IPS-20b (cell line): ENCODE measurements around the gene MTA2.
"Not testable (repeated sequence)": the region's sequence is repeated elsewhere in the genome, so short reads cannot be mapped to it uniquely, and the experiment has no call there.

ENCODE experiments used
- H3K27ac ChIP-seq: one replicate; pipeline ENCODE4 v1.5.1; 2013; ENCODE audit warnings: low read length
- H3K27me3 ChIP-seq: 2 replicates; pipeline ENCODE4 v1.6.1; 2013; ENCODE audit warnings: mild to moderate bottlenecking, low read length, inconsistent platforms; ENCODE audit not compliant: insufficient read depth
- H3K36me3 ChIP-seq: 2 replicates; pipeline ENCODE4 v1.6.1; 2013; ENCODE audit warnings: low read depth, mild to moderate bottlenecking, inconsistent platforms, low read length, moderate library complexity; ENCODE audit not compliant: insufficient read depth
- H3K4me1 ChIP-seq: 2 replicates; pipeline ENCODE4 v1.6.1; 2013; ENCODE audit warnings: mild to moderate bottlenecking, control low read depth, inconsistent platforms, low read length, moderate library complexity; ENCODE audit not compliant: insufficient read depth
- H3K4me3 ChIP-seq: 2 replicates; pipeline ENCODE4 v1.5.1; 2013; ENCODE audit warnings: mild to moderate bottlenecking, low read length, inconsistent platforms
- H3K9ac ChIP-seq: 2 replicates; pipeline ENCODE4 v1.6.1; 2013; ENCODE audit warnings: low read depth, mild to moderate bottlenecking, inconsistent platforms, low read length, moderate library complexity
- H3K9me3 ChIP-seq: 2 replicates; pipeline ENCODE4 v1.6.1; 2013; ENCODE audit warnings: mild to moderate bottlenecking, low read depth, low read length, inconsistent platforms; ENCODE audit not compliant: insufficient read depth

Gene MTA2

GRCh38 chr11:62559204-62559603 lies 42.5 kb downstream of the MTA2 start:
- peaks cover 70% of the 10 kb centered on the region for H3K36me3 ChIP-seq
- H3K4me1 ChIP-seq: peaks cover 48% of the 10 kb centered on the region

DNA sequence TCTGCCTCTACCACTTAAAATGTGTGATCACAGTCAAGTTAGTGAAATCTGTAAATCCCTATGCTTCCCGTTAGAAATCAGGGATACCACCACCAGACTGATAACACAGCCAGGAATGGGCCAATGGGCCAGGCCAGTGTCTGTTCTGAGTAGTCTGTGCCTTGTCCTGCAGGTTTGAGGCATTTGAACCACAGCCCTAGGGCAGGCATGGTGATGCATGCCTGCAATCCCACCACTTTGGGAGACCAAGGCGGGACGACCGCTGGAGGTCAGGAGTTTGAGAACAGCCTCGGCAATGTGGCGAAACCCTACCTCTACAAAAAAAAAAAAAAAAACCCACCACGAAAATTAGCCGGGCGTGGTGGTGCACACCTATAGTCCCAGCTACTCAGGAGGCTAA lies 43.0 kb downstream of the MTA2 start:
- peaks cover 50% of the 10 kb centered on the region for H3K4me1 ChIP-seq
- no peaks in the 10 kb centered on the region for H3K27me3 ChIP-seq
- no peak overlapping the region for H3K27ac ChIP-seq
- H3K9me3 ChIP-seq: no peaks in the 10 kb centered on the region
- no peak overlapping the region for H3K9ac ChIP-seq
- peaks cover 65% of the 10 kb centered on the region for H3K36me3 ChIP-seq
- H3K4me3 ChIP-seq: no peak overlapping the region

More at GRCh38 chr11:62559204-62559603, 42.5 kb downstream of the MTA2 start:
- H3K27ac ChIP-seq: no peak overlapping the region
- H3K9me3 ChIP-seq: no peaks in the 10 kb centered on the region
- no peak overlapping the region for H3K4me3 ChIP-seq
- no peak overlapping the region for H3K9ac ChIP-seq
- no peaks in the 10 kb centered on the region for H3K27me3 ChIP-seq

DNA sequence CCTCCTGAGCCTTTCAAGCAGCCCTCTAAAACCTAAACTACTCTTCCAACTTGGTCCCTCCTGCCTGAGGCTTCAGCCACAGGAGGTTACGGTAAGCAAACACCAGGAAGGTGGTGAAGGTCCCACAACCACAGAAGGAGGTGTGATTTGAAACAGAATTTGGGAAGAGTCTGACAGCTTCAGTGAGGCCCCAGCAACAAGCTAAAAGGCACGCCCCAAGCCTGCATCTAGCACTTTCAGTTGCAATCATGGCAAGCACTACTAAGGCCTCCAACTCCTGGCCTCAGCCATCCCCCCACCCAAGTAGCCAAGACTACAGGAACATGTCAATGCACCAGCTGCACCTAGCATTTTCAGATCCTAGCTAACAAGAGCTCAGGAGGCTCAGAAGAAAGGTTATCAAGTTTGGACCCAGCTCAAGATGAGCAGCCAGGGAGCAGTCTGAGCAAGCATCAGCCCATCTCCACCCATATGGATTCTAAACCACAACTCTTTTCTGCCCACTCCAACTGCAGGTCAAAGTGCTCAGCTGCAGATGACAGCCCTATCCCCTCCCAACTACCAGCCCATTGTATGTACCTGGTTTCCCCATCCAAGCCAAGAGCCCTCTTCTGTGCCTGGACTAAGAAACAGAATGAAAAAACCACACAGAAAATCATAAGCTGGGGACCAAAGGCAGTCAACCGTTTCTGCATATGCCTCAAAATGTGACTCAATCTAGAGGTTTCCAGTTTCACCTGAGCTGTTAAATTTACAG lies 44.6 kb downstream of the MTA2 start:
- Histone ChIP-seq H3K4me3 (no peak overlapping the region), H3K27ac (peak overlapping the region; percentile 52), H3K27me3 (no peaks in the 10 kb centered on the region), H3K9me3 (no peaks in the 10 kb centered on the region), H3K4me1 (peaks cover 62% of the 10 kb centered on the region), H3K36me3 (peaks cover 48% of the 10 kb centered on the region), H3K9ac (peak overlapping the region; percentile 12; the same call in 1 of the 2 replicates)

- H3K9ac ChIP-seq: peak overlapping the region; percentile 12; the same call in 1 of the 2 replicates
- peaks cover 46% of the 10 kb centered on the region for H3K36me3 ChIP-seq
- no peak overlapping the region for H3K4me3 ChIP-seq
- H3K27ac ChIP-seq: peak overlapping the region; percentile 52
- peaks cover 60% of the 10 kb centered on the region for H3K4me1 ChIP-seq
- no peaks in the 10 kb centered on the region for H3K9me3 ChIP-seq
- H3K27me3 ChIP-seq: no peaks in the 10 kb centered on the region
Observed at GRCh38 chr11:62556108-62556874, 45.4 kb downstream of the MTA2 start.

DNA sequence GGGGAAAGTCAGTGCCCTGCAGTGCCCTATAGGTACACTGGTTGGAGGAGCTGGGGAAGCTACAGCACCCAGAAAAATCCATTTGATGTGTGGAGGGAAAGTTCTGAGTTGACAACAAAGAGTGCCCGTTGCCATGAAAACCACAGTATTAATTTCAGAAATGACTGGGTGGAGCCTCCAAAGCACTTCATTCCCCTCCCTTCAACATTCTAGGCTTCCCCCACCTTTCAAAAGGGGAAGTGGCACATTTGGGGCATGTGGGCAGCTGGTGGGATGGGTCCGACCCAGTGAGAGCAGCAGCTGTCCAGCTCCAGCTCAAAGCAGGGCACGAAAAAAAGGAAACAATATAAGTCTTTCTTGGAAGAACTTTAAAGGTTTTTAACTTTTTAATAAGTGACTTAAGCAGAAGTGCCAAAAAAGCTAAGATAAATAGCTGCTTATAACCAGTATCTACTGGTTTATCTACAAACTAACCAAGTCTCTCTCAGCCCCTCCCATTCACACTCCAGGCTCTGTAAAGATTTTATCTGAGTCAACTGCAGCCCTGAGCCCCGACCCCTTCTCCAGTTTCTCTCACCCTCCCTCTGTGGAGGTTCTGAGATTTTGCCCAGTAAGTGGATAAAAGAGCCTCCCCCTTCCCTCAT lies 46.1 kb downstream of the MTA2 start:
- H3K9ac ChIP-seq: peak overlapping the region; percentile 12; the same call in 1 of the 2 replicates
- H3K9me3 ChIP-seq: no peaks in the 10 kb centered on the region
- H3K27me3 ChIP-seq: no peaks in the 10 kb centered on the region; the same call in 1 of the 2 replicates
- peak overlapping the region; percentile 52 for H3K27ac ChIP-seq
- peaks cover 54% of the 10 kb centered on the region for H3K4me1 ChIP-seq
- H3K4me3 ChIP-seq: no peak overlapping the region
- H3K36me3 ChIP-seq: peaks cover 40% of the 10 kb centered on the region

GRCh38 chr11:62554387-62555167 lies 47.1 kb downstream of the MTA2 start:
- H3K9me3 ChIP-seq: no peaks in the 10 kb centered on the region
- no peak overlapping the region for H3K4me3 ChIP-seq
- peaks cover 46% of the 10 kb centered on the region for H3K4me1 ChIP-seq
- H3K27me3 ChIP-seq: peaks cover 9% of the 10 kb centered on the region; the same call in 1 of the 2 replicates
- no peak overlapping the region for H3K9ac ChIP-seq
- peaks cover 30% of the 10 kb centered on the region for H3K36me3 ChIP-seq
- no peak overlapping the region for H3K27ac ChIP-seq

DNA sequence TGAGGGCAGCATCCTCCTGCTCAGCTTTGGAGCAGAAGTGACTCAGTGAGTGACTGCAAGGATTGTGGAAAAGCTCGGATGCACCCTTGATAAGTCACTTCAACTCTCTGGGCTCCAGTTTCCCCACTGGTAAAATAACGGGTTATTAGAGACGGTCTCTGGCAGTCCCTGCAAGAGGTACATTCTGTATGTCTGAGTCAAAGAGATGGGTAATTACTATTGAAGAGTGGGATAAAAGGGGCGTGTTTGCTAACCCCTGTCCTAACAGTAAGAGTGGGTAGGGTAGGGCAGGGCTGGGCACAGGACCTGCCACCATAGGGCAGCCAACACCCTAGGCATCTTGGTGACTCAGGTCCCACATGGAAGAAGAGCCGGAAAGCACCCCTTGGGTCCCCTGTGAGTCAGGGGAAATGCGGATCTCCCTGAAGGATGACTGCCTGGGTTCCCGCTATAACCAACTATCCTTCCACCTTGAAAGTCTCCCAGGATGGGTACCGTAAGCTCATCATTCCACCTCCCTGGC lies 47.8 kb downstream of the MTA2 start:
- Histone ChIP-seq H3K9ac (peak overlapping the region; percentile 64; the same call in 1 of the 2 replicates), H3K27ac (peak overlapping the region; percentile 65), H3K4me3 (peak overlapping the region; percentile 49), H3K36me3 (peaks cover 23% of the 10 kb centered on the region), H3K4me1 (peaks cover 43% of the 10 kb centered on the region), H3K27me3 (peaks cover 16% of the 10 kb centered on the region), H3K9me3 (no peaks in the 10 kb centered on the region)

- Histone ChIP-seq H3K4me3 (peak overlapping the region; percentile 49), H3K4me1 (peaks cover 43% of the 10 kb centered on the region), H3K27me3 (peaks cover 22% of the 10 kb centered on the region), H3K27ac (peak overlapping the region; percentile 65), H3K9me3 (no peaks in the 10 kb centered on the region), H3K36me3 (peaks cover 17% of the 10 kb centered on the region), H3K9ac (peak overlapping the region; percentile 64; the same call in 1 of the 2 replicates)
Observed at GRCh38 chr11:62553080-62553838, 48.4 kb downstream of the MTA2 start.

- peaks cover 10% of the 10 kb centered on the region for H3K36me3 ChIP-seq
- peak overlapping the region; percentile 49; the same call in 1 of the 2 replicates for H3K4me3 ChIP-seq
- H3K27me3 ChIP-seq: peaks cover 29% of the 10 kb centered on the region
- peak overlapping the region; percentile 65 for H3K27ac ChIP-seq
- H3K9me3 ChIP-seq: no peaks in the 10 kb centered on the region
- H3K9ac ChIP-seq: peak overlapping the region; percentile 64; the same call in 1 of the 2 replicates
- H3K4me1 ChIP-seq: peaks cover 47% of the 10 kb centered on the region
Observed at GRCh38 chr11:62552485-62553079, 49.1 kb downstream of the MTA2 start.

- not testable (repeated sequence) for H3K9me3 ChIP-seq, H3K4me3 ChIP-seq, H3K36me3 ChIP-seq, H3K27ac ChIP-seq, H3K9ac ChIP-seq
- Histone ChIP-seq H3K27me3 (peaks cover 50% of the 10 kb centered on the region), H3K4me1 (peaks cover 33% of the 10 kb centered on the region)
Observed at GRCh38 chr11:62550478-62550877, 51.2 kb downstream of the MTA2 start.
